H1 (cell line): Measurements from ENCODE around the gene LYPD6B. TPM values are rescaled to one million over a fixed set of nuclear protein-coding genes. Genes with fewer than 3 reads are reported as not detected.

ENCODE experiments used
- CTCF ChIA-PET: fragments of 300-600 bp; sonication (Branson Sonifier 250); formaldehyde crosslinking; loops from one replicate; lab custom pipeline; 2021; ENCODE audit not compliant: partially characterized antibody; lab: Charles Lee
- POLR2A ChIA-PET: fragments of 300-600 bp; sonication (Branson Sonifier 250); formaldehyde crosslinking; loops from one replicate; lab custom pipeline; 2021; ENCODE audit warnings: inconsistent platforms; ENCODE audit not compliant: partially characterized antibody; lab: Charles Lee
- DNase-seq, 2 experiments: peaks; one replicate each; pipeline versions ENCODE4 v3.0.0 to v3.0.0-alpha.2; 2010 to 2022; ENCODE audit warnings: low spot score in 2 of 2, low read depth in 1 of 2, mixed read lengths in 1 of 2
- FAIRE-seq: peaks from 2 replicates; lab custom pipeline; 2011; peaks lifted over from hg19 to GRCh38; lab: Jason Lieb, UNC
- H2AFZ ChIP-seq: 2 replicates; pipeline ENCODE4 v1.8.1; 2012; ENCODE audit warnings: low read length, inconsistent platforms
- H2AK5ac ChIP-seq: 2 replicates; pipeline ENCODE4 v1.6.1; 2013; ENCODE audit warnings: low read depth, low read length
- H2BK120ac ChIP-seq: replicated peaks from 2 replicates; pipeline ENCODE3; 2013; ENCODE audit warnings: low read depth, low read length, inconsistent platforms
- H2BK12ac ChIP-seq: 2 replicates; pipeline ENCODE4 v1.6.1; 2013; ENCODE audit warnings: low read depth, low read length
- H2BK15ac ChIP-seq: 2 replicates; pipeline ENCODE4 v1.6.1; 2013; ENCODE audit warnings: low read length
- H2BK20ac ChIP-seq: 2 replicates; pipeline ENCODE4 v1.6.1; 2013; ENCODE audit warnings: low read length
- H2BK5ac ChIP-seq: 2 replicates; pipeline ENCODE4 v1.6.1; 2013; ENCODE audit warnings: low read depth, low read length
- H3K14ac ChIP-seq: 2 replicates; pipeline ENCODE4 v1.6.1; 2013; ENCODE audit warnings: inconsistent platforms; ENCODE audit not compliant: insufficient read length
- H3K18ac ChIP-seq: 2 replicates; pipeline ENCODE4 v1.6.1; 2013; ENCODE audit warnings: low read length; ENCODE audit errors: extremely low read depth
- H3K23ac ChIP-seq: 2 replicates; pipeline ENCODE4 v1.6.1; 2013; ENCODE audit warnings: inconsistent platforms; ENCODE audit not compliant: insufficient read length
- H3K23me2 ChIP-seq: 2 replicates; pipeline ENCODE4 v1.6.1; 2013; ENCODE audit warnings: low read depth, low read length
- H3K27ac ChIP-seq: 2 replicates; pipeline ENCODE4 v1.6.1; 2011; ENCODE audit warnings: low read depth, low read length, inconsistent platforms
- H3K27me3 ChIP-seq, 4 experiments: replicated peaks in 1 of 4; 1 replicate in 1 of 4; 2 replicates in 3 of 4; pipeline versions ENCODE4 v1.6.1 to v1.8.1; 2011 to 2013; ENCODE audit warnings: low read length in 3 of 4, mild to moderate bottlenecking in 3 of 4, inconsistent platforms in 2 of 4, mixed read lengths in 2 of 4, moderate library complexity in 1 of 4; ENCODE audit not compliant: control insufficient read depth in 3 of 4, insufficient read depth in 3 of 4; ENCODE audit errors: extremely low read depth in 1 of 4
- H3K36me3 ChIP-seq, 4 experiments: 2 replicates each; pipeline versions ENCODE4 v1.6.1 to v1.8.1; 2011 to 2013; ENCODE audit warnings: mild to moderate bottlenecking in 4 of 4, low read length in 3 of 4, moderate library complexity in 2 of 4, control low read depth in 1 of 4, inconsistent platforms in 1 of 4; ENCODE audit not compliant: insufficient read depth in 4 of 4, control insufficient read depth in 2 of 4
- H3K4ac ChIP-seq: replicated peaks from 2 replicates; pipeline ENCODE3; 2013; ENCODE audit warnings: low read length, low read depth, mixed read lengths, inconsistent platforms; ENCODE audit not compliant: insufficient read length
- H3K4me1 ChIP-seq, 4 experiments: replicated peaks in 1 of 4; 1 replicate in 1 of 4; 2 replicates in 3 of 4; pipeline versions ENCODE4 v1.6.1 to v1.8.1; 2011 to 2013; ENCODE audit warnings: low read length in 3 of 4, inconsistent platforms in 2 of 4, mixed read lengths in 1 of 4; ENCODE audit not compliant: insufficient read depth in 4 of 4, control insufficient read depth in 3 of 4
- H3K4me2 ChIP-seq, 2 experiments: 2 replicates each; pipeline versions ENCODE4 v1.6.1 to v1.8.1; 2011 to 2013; ENCODE audit warnings: low read depth in 2 of 2, low read length in 2 of 2, control low read depth in 1 of 2, inconsistent platforms in 1 of 2, mild to moderate bottlenecking in 1 of 2; ENCODE audit not compliant: insufficient read depth in 1 of 2
- H3K4me3 ChIP-seq, 4 experiments: fragments of 200-600, 300-600 bp in 1 of 4; sonication (generic), shearing (Covaris generic), sonication (Bioruptor Twin) in 1 of 4; 2 replicates each; pipeline versions ENCODE4 v1.5.1 to v1.8.1; 2011 to 2016; ENCODE audit warnings: low read length in 4 of 4, low read depth in 3 of 4, control low read depth in 2 of 4, inconsistent platforms in 2 of 4, mild to moderate bottlenecking in 2 of 4, mixed read lengths in 1 of 4, moderate library complexity in 1 of 4; ENCODE audit not compliant: insufficient read depth in 2 of 4; ENCODE audit errors: extremely low read depth in 1 of 4
- H3K56ac ChIP-seq: replicated peaks from 2 replicates; pipeline ENCODE3; 2013; ENCODE audit warnings: low read depth, mild to moderate bottlenecking, mixed read lengths, low read length, inconsistent platforms; ENCODE audit not compliant: insufficient read length
- H3K79me1 ChIP-seq: 2 replicates; pipeline ENCODE4 v1.6.1; 2013; ENCODE audit warnings: low read depth, low read length, control low read depth
- H3K79me2 ChIP-seq, 2 experiments: 2 replicates each; pipeline versions ENCODE4 v1.6.1 to v1.8.1; 2012 to 2013; ENCODE audit warnings: low read length in 2 of 2, mild to moderate bottlenecking in 2 of 2, inconsistent platforms in 1 of 2; ENCODE audit not compliant: insufficient read depth in 2 of 2, control insufficient read depth in 1 of 2
- H3K9ac ChIP-seq, 4 experiments: replicated peaks in 1 of 4; 1 replicate in 1 of 4; 2 replicates in 3 of 4; pipeline versions ENCODE4 v1.6.1 to v1.8.1; 2011 to 2013; ENCODE audit warnings: low read depth in 3 of 4, low read length in 3 of 4, control low read depth in 2 of 4, mild to moderate bottlenecking in 2 of 4, moderate library complexity in 2 of 4, inconsistent platforms in 1 of 4; ENCODE audit errors: extremely low read depth in 1 of 4
- H3K9me3 ChIP-seq, 2 experiments: 2 replicates each; pipeline versions ENCODE4 v1.6.1 to v1.8.1; 2012 to 2013; ENCODE audit warnings: mild to moderate bottlenecking in 2 of 2, moderate library complexity in 2 of 2, control low read depth in 1 of 2, inconsistent platforms in 1 of 2, low read depth in 1 of 2, low read length in 1 of 2, mixed read lengths in 1 of 2; ENCODE audit not compliant: insufficient read depth in 2 of 2
- H4K20me1 ChIP-seq, 2 experiments: replicated peaks in 1 of 2; 2 replicates each; pipeline versions ENCODE3 to v1.8.1; 2011 to 2013; ENCODE audit warnings: inconsistent platforms in 2 of 2, low read length in 2 of 2, mild to moderate bottlenecking in 1 of 2; ENCODE audit not compliant: insufficient read depth in 2 of 2, control insufficient read depth in 1 of 2
- H4K5ac ChIP-seq: 2 replicates; pipeline ENCODE4 v1.6.1; 2013; ENCODE audit warnings: low read length, low read depth, mixed read lengths, inconsistent platforms; ENCODE audit not compliant: insufficient read length
- H4K8ac ChIP-seq: 2 replicates; pipeline ENCODE4 v1.8.0; 2013; ENCODE audit warnings: mild to moderate bottlenecking, moderate library complexity, low read length, inconsistent platforms; ENCODE audit not compliant: insufficient read depth; ENCODE audit errors: extremely low read depth
- H4K91ac ChIP-seq: replicated peaks from 2 replicates; pipeline ENCODE3; 2013; ENCODE audit warnings: low read length, mixed read lengths, inconsistent platforms; ENCODE audit not compliant: insufficient read length
- HDAC2 ChIP-seq, 2 experiments: fragments of 300-600 bp in 1 of 2; sonication (generic) in 1 of 2; IDR thresholded peaks; 2 replicates each; pipeline ENCODE4 v1.6.1; 2011 to 2012; ENCODE audit warnings: low read depth in 2 of 2, low read length in 2 of 2, mild to moderate bottlenecking in 2 of 2, moderate library complexity in 2 of 2, borderline replicate concordance in 1 of 2, inconsistent platforms in 1 of 2
- SP1 ChIP-seq: IDR thresholded peaks from 2 replicates; pipeline ENCODE4 v1.6.1; 2011; ENCODE audit warnings: low read depth, low read length
- TBP ChIP-seq: IDR thresholded peaks from 2 replicates; pipeline ENCODE4 v1.6.1; 2011; ENCODE audit warnings: low read depth, low read length, improper control_type of control experiment
- WGBS, 2 experiments: shearing (Covaris generic) in 1 of 2; methylation state at CpG; one replicate each; pipeline versions ENCODE4 v1.1.6 to v1.1.7; 2013 to 2015; ENCODE audit warnings: low lambda C conversion rate in 2 of 2, mixed read lengths in 2 of 2, inconsistent platforms in 1 of 2, low coverage in 1 of 2, missing lambda C conversion rate in 1 of 2; ENCODE audit not compliant: insufficient replicate concordance in 2 of 2, insufficient coverage in 1 of 2, insufficient read length in 1 of 2; ENCODE audit errors: extremely low coverage in 1 of 2, missing lambda C conversion rate in 1 of 2; 5-methylcytosine and 5-hydroxymethylcytosine counted together
- polyA plus RNA-seq, 7 experiments: library from polyadenylated mRNA; depleted of rRNA in 3 of 7; stranded (reverse) in 5 of 7; unstranded in 2 of 7; fragments of >200 nt in 5 of 7; fragments of 200-250 nt in 2 of 7; gene quantifications; 1 replicate in 5 of 7; 2 replicates in 1 of 7; 4 replicates in 1 of 7; pipeline versions ENCODE4 v1.2.1 to v1.2.3, GENCODE V29; 2011 to 2013; ENCODE audit warnings: missing spikeins in 2 of 7, mixed read lengths in 2 of 7
- total RNA-seq: library from RNA; stranded (reverse); fragmentation: NEBNext Ultra II Directional; extraction: Animal tissue kit (Norgen Biotek cat#: 25700); gene quantifications from 2 replicates; pipeline ENCODE4 v1.2.1, GENCODE V29; 2021

Gene LYPD6B
- total and polyA plus RNA-seq, 2 of the 8 experiments (the other 6 are each of a cell fraction or from before 2014, with no cell fraction given): 2.2 to 3.5 TPM

- H2BK5ac ChIP-seq: no peak overlapping the region
- H3K4me2 ChIP-seq: no peak overlapping the region
- H3K79me1 ChIP-seq: no peaks in the 10 kb centered on the region
- H3K56ac ChIP-seq: no peak overlapping the region
- peaks cover 2 to 10% (median 8%) of the 10 kb centered on the region in 4 experiments for H3K4me1 ChIP-seq
- H3K9ac ChIP-seq: no peak overlapping the region
- no peak overlapping the region for H4K5ac ChIP-seq
- H2BK15ac ChIP-seq: no peak overlapping the region
- no peak overlapping the region for H2AK5ac ChIP-seq
- H3K27me3 ChIP-seq: no peaks in the 10 kb centered on the region
- no peak overlapping the region for H3K23ac ChIP-seq
- POLR2A ChIA-PET: no interaction called here
- H3K23me2 ChIP-seq: no peaks in the 10 kb centered on the region; the same call in 1 of the 2 replicates
- H4K20me1 ChIP-seq: no peaks in the 10 kb centered on the region
- DNase-seq (no peak), FAIRE-seq (no peak)
- WGBS, 2 experiments: 90% methylated on average over 2 of the region's 2 CpGs; no CpG with 5 or more reads in 1 of the 2 experiments
- no peak overlapping the region for H2BK120ac ChIP-seq
- no peaks in the 10 kb centered on the region for H3K9me3 ChIP-seq
- no peak overlapping the region for H3K4me3 ChIP-seq
- 0 out of 2 replicates have a peak overlapping the region, but pooled peaks have one; percentile 26 for H2BK20ac ChIP-seq
- no peak overlapping the region for H2AFZ ChIP-seq
- H3K79me2 ChIP-seq: no peaks in the 10 kb centered on the region
- no peak overlapping the region for H3K18ac ChIP-seq
- no peaks in the 10 kb centered on the region for H3K36me3 ChIP-seq
- H3K4ac ChIP-seq: no peak overlapping the region
- H3K14ac ChIP-seq: no peak overlapping the region
- CTCF ChIA-PET: no interaction called here
- no peak overlapping the region for H4K8ac ChIP-seq
- no peak overlapping the region for H2BK12ac ChIP-seq
- TF ChIP-seq TBP (no peak), SP1 (no peak), HDAC2 (IDR thresholded peaks at IDR 0.05; ENCODE audit: borderline replicate concordance in 1 of 2, low read depth in 2 of 2, low read length in 2 of 2) (no peak)
- H3K27ac ChIP-seq: no peak overlapping the region
- no peak overlapping the region for H4K91ac ChIP-seq
These were observed 186.9 kb downstream of the LYPD6B start for GRCh38 chr2:149225446-149225845.
